ENCODE results near the gene NCK1.

DNA sequence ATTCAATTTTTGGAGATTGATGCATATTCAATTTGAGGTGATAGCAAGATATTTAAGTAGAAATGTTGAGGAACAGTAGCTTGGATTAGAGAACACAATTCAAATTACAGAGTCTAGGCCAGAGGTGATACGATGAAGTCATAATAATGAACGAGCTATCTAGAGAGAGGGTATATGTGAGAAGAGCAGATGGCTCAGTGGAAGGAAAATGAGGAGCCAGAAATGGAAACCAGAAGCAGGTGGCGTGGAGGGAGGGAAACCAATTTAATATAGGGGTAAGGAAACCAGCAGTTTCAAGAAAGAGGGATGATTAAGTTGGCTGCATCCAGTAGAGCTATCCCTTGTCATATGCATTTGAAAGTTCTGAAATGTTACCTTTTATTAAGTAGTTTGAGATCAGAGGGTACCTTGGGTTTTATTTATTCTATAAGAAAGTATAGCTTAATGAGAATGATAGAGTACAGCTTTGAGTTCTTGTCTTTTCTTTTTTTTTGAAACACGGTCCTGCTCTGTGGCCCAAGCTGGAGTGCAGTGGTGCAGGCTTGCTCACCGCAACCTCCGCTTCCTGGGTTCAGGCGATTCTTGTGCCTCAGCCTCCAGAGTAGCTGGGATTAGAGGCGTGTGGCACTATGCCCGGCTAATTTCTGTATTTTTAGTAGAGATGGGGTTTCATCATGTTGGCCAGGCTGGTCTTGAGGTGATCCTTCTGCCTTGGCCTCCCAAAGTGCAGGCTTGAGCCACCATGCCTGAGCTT, 22.1 kb downstream of the NCK1 start:
- no peak for TF ChIP-seq BACH2 (CRISPR knock-in tag; IDR thresholded peaks at IDR 0.05; ENCODE audit: borderline replicate concordance)
- TF ChIP-seq PATZ1 (CRISPR knock-in tag; IDR thresholded peaks at IDR 0.05; ENCODE audit: borderline replicate concordance): no peak
- TF ChIP-seq ZNF565 (CRISPR knock-in tag; conservative IDR thresholded peaks at IDR 0.05; ENCODE audit: low read depth): no peak
- no peak for TF ChIP-seq TOX (CRISPR knock-in tag; IDR thresholded peaks at IDR 0.05; ENCODE audit: borderline replicate concordance)
- no peak for TF ChIP-seq ESRRG (CRISPR knock-in tag; IDR thresholded peaks at IDR 0.05)
- no peak for TF ChIP-seq RARB (CRISPR knock-in tag; IDR thresholded peaks at IDR 0.05)
- TF ChIP-seq TSHZ2 (CRISPR knock-in tag; IDR thresholded peaks at IDR 0.05): no peak
- no peak for TF ChIP-seq OSR1 (CRISPR knock-in tag; IDR thresholded peaks at IDR 0.05)
- no peak for TF ChIP-seq CREB5 (CRISPR knock-in tag; IDR thresholded peaks at IDR 0.05; ENCODE audit: low read depth)
- no peak for TF ChIP-seq ARNTL (CRISPR knock-in tag; IDR thresholded peaks at IDR 0.05; ENCODE audit: borderline replicate concordance, low read depth)
- no peak for TF ChIP-seq ISL1 (CRISPR knock-in tag; IDR thresholded peaks at IDR 0.05)
- no peak for TF ChIP-seq ZFP30 (CRISPR knock-in tag; IDR thresholded peaks at IDR 0.05)
